Suprapubic skin (tissue), 3 donors: ENCODE data around the gene ANTXR1.

Experiments used
- EP300 ChIP-seq: sonication (generic); formaldehyde crosslinking; IDR thresholded peaks from one replicate; pipeline ENCODE4 v1.6.1; 2017; ENCODE audit warnings: antibody characterized with exemption
- POLR2A ChIP-seq, 2 donors: fragments of 450-650 bp; IDR thresholded peaks; one replicate each; pipeline ENCODE4 v1.6.1; 2017; ENCODE audit warnings: antibody characterized with exemption in 2 of 2, mild to moderate bottlenecking in 2 of 2, moderate library complexity in 2 of 2
- TF ChIP-seq, protein P1 (sequence below), 2 donors: fragments of 200-600 bp in 1 of 2; fragments of 450-650 bp in 1 of 2; sonication (generic) in 1 of 2; IDR thresholded peaks; one replicate each; pipeline ENCODE4 v1.5.1; 2016 to 2019; ENCODE audit warnings: antibody characterized with exemption in 2 of 2, mild to moderate bottlenecking in 1 of 2, moderate library complexity in 1 of 2

DNA sequence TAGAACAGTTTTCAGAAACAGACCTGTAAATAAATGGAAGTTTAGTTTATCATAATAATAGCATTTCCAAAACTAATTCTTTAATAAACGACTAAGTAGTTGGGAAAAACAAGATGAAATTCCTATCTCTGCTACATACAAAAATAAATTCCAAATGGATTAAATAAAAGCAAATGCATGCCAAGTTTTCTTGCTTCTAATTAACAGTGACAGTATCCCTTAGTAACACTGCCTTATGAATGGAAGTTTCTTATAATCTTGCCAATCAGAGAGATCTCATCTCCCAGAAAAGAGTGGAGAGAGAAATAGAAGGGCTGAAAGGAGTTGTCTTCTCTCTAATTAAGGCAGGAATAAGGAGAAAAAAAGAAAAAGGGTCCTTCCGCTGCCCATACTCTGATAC is 240.1 kb downstream of the ANTXR1 start:
- TF ChIP-seq, protein P1, sequence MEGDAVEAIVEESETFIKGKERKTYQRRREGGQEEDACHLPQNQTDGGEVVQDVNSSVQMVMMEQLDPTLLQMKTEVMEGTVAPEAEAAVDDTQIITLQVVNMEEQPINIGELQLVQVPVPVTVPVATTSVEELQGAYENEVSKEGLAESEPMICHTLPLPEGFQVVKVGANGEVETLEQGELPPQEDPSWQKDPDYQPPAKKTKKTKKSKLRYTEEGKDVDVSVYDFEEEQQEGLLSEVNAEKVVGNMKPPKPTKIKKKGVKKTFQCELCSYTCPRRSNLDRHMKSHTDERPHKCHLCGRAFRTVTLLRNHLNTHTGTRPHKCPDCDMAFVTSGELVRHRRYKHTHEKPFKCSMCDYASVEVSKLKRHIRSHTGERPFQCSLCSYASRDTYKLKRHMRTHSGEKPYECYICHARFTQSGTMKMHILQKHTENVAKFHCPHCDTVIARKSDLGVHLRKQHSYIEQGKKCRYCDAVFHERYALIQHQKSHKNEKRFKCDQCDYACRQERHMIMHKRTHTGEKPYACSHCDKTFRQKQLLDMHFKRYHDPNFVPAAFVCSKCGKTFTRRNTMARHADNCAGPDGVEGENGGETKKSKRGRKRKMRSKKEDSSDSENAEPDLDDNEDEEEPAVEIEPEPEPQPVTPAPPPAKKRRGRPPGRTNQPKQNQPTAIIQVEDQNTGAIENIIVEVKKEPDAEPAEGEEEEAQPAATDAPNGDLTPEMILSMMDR (IDR thresholded peaks at IDR 0.05) = no peak
- TF ChIP-seq POLR2A (IDR thresholded peaks at IDR 0.05) (no peak), EP300 (no peak)
